ENCODE measurements around the gene PLAU. TPM values are rescaled to one million over a fixed set of nuclear protein-coding genes. Genes with fewer than 3 reads are reported as not detected.

The PLAU gene
- total RNA-seq, 1 experiment from 2014 or later, result 15.0 TPM

- TF ChIP-seq, protein P1, sequence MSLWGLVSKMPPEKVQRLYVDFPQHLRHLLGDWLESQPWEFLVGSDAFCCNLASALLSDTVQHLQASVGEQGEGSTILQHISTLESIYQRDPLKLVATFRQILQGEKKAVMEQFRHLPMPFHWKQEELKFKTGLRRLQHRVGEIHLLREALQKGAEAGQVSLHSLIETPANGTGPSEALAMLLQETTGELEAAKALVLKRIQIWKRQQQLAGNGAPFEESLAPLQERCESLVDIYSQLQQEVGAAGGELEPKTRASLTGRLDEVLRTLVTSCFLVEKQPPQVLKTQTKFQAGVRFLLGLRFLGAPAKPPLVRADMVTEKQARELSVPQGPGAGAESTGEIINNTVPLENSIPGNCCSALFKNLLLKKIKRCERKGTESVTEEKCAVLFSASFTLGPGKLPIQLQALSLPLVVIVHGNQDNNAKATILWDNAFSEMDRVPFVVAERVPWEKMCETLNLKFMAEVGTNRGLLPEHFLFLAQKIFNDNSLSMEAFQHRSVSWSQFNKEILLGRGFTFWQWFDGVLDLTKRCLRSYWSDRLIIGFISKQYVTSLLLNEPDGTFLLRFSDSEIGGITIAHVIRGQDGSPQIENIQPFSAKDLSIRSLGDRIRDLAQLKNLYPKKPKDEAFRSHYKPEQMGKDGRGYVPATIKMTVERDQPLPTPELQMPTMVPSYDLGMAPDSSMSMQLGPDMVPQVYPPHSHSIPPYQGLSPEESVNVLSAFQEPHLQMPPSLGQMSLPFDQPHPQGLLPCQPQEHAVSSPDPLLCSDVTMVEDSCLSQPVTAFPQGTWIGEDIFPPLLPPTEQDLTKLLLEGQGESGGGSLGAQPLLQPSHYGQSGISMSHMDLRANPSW (CRISPR knock-in tag; conservative IDR thresholded peaks at IDR 0.05; ENCODE audit: low read depth), result no peak
- TF ChIP-seq SOX15 (CRISPR knock-in tag; IDR thresholded peaks at IDR 0.05) (no peak), NR3C1 (CRISPR knock-in tag; conservative IDR thresholded peaks at IDR 0.05; ENCODE audit: low read depth) (no peak), EMX1 (CRISPR knock-in tag; IDR thresholded peaks at IDR 0.05) (no peak), AR (CRISPR knock-in tag; IDR thresholded peaks at IDR 0.05) (no peak), USF2 (CRISPR knock-in tag; IDR thresholded peaks at IDR 0.05) (no peak), TEAD1 (CRISPR knock-in tag; IDR thresholded peaks at IDR 0.05) (no peak)
These were observed at the start of gene PLAU (continued) for GRCh38 chr10:73910764-73911552.

DNA sequence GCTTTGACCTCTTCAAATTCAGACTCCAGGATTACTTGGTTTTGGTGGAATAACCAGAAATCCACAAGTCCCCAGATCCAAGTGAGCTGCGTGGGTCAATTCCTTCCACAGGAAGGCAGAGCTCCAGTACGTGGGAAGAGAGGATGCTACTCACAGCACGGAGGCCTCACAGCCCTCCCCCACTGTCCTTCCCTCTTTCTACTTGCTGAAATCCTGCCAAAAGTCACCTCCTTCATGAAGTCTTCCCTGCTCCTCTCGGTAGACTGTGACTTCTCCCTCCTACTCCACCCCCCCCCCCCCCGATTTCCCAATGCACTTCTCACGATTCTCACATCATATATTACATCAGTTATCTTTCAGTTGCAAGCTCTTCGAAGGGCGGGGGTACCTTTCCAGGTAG lies 48.9 kb upstream of the PLAU start:
- peaks cover 19% of the 10 kb centered on the region; the same call in 1 of the 2 replicates for H3K4me1 Mint-ChIP-seq

More for the DNA sequence above, 48.9 kb upstream of the PLAU start:
- H3K27me3 Mint-ChIP-seq (ENCODE audit: low read depth), result no peaks in the 10 kb centered on the region
- ChIA-PET CTCF (interaction anchor here (0.6 to 2.4 kb wide), 5 partner anchors 11 to 76 kb away, joined by 3 to 17 read pairs (median 4); no protein-coding TSS in a partner anchor), POLR2A (no interaction called here)
- H3K36me3 Mint-ChIP-seq, result peaks cover 28% of the 10 kb centered on the region
- DNase-seq (ENCODE audit: low spot score) (no peak), ATAC-seq (no peak)
- TF ChIP-seq, protein P2, sequence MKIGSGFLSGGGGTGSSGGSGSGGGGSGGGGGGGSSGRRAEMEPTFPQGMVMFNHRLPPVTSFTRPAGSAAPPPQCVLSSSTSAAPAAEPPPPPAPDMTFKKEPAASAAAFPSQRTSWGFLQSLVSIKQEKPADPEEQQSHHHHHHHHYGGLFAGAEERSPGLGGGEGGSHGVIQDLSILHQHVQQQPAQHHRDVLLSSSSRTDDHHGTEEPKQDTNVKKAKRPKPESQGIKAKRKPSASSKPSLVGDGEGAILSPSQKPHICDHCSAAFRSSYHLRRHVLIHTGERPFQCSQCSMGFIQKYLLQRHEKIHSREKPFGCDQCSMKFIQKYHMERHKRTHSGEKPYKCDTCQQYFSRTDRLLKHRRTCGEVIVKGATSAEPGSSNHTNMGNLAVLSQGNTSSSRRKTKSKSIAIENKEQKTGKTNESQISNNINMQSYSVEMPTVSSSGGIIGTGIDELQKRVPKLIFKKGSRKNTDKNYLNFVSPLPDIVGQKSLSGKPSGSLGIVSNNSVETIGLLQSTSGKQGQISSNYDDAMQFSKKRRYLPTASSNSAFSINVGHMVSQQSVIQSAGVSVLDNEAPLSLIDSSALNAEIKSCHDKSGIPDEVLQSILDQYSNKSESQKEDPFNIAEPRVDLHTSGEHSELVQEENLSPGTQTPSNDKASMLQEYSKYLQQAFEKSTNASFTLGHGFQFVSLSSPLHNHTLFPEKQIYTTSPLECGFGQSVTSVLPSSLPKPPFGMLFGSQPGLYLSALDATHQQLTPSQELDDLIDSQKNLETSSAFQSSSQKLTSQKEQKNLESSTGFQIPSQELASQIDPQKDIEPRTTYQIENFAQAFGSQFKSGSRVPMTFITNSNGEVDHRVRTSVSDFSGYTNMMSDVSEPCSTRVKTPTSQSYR (CRISPR knock-in tag; IDR thresholded peaks at IDR 0.05), result no peak
- TF ChIP-seq, protein P3, sequence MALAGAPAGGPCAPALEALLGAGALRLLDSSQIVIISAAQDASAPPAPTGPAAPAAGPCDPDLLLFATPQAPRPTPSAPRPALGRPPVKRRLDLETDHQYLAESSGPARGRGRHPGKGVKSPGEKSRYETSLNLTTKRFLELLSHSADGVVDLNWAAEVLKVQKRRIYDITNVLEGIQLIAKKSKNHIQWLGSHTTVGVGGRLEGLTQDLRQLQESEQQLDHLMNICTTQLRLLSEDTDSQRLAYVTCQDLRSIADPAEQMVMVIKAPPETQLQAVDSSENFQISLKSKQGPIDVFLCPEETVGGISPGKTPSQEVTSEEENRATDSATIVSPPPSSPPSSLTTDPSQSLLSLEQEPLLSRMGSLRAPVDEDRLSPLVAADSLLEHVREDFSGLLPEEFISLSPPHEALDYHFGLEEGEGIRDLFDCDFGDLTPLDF (CRISPR knock-in tag; IDR thresholded peaks at IDR 0.05), result no peak
- no peak for TF ChIP-seq SMAD4 (CRISPR knock-in tag; IDR thresholded peaks at IDR 0.05)
- TF ChIP-seq ZNF423 (CRISPR knock-in tag; IDR thresholded peaks at IDR 0.05), result no peak
- TF ChIP-seq, protein P4, sequence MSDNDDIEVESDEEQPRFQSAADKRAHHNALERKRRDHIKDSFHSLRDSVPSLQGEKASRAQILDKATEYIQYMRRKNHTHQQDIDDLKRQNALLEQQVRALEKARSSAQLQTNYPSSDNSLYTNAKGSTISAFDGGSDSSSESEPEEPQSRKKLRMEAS (CRISPR knock-in tag; IDR thresholded peaks at IDR 0.05), result no peak
- no peak overlapping the region for H3K27ac Mint-ChIP-seq
- H3K9me3 Mint-ChIP-seq, result no peaks in the 10 kb centered on the region
- no peak overlapping the region for H3K4me3 Mint-ChIP-seq

Measured in WTC11 (cell line).